WTC11 (cell line): ENCODE data around the gene RAB1A. TPM values are rescaled to one million over a fixed set of nuclear protein-coding genes. Genes with fewer than 3 reads are reported as not detected.
A peak's percentile ranks its signal among the peaks of the same experiment; 100 is the strongest.
"Not testable (repeated sequence)": the region's sequence is repeated elsewhere in the genome, so short reads cannot be mapped to it uniquely, and the experiment has no call there.

Experiments used
- ATAC-seq: fragments of 200-7000 bp; cut with Tn5 transposase; 2 replicates; pipeline ENCODE4 v1.10.0; 2021; ENCODE audit warnings: mild to moderate bottlenecking, moderate library complexity
- CTCF ChIA-PET: fragments of 300-600 bp; sonication (Branson Sonifier 250); formaldehyde crosslinking; loops from one replicate; lab custom pipeline; 2021; ENCODE audit warnings: antibody characterized with exemption; lab: Charles Lee
- POLR2A ChIA-PET: fragments of 350-600 bp; sonication (Branson Sonifier 250); formaldehyde crosslinking; loops from one replicate; lab custom pipeline; 2021; ENCODE audit warnings: antibody characterized with exemption; lab: Charles Lee
- DNase-seq: peaks from one replicate; pipeline ENCODE4 v3.0.0; 2021; ENCODE audit warnings: low spot score
- H3K27ac Mint-ChIP-seq: 2 replicates; pipeline ENCODE4 v1.8.0; 2021; ENCODE audit warnings: mixed read lengths
- H3K27me3 Mint-ChIP-seq: 2 replicates; pipeline ENCODE4 v1.8.0; 2021; ENCODE audit warnings: low read depth, mild to moderate bottlenecking, moderate library complexity, mixed read lengths
- H3K36me3 Mint-ChIP-seq: 2 replicates; pipeline ENCODE4 v1.8.0; 2021; ENCODE audit warnings: mixed read lengths
- H3K4me1 Mint-ChIP-seq: 2 replicates; pipeline ENCODE4 v1.8.0; 2022; ENCODE audit warnings: mixed read lengths
- H3K4me3 Mint-ChIP-seq: 2 replicates; pipeline ENCODE4 v1.8.0; 2021; ENCODE audit warnings: mild to moderate bottlenecking, moderate library complexity, mixed read lengths
- H3K9me3 Mint-ChIP-seq: 2 replicates; pipeline ENCODE4 v1.8.0; 2021; ENCODE audit warnings: mixed read lengths
- FOXK1 ChIP-seq: sonication (generic); formaldehyde crosslinking; IDR thresholded peaks from 2 replicates; pipeline ENCODE4 v1.8.0; 2022; ENCODE audit warnings: mild to moderate bottlenecking, moderate library complexity, missing genetic modification reagents
- GABPB1 ChIP-seq: sonication (generic); formaldehyde crosslinking; IDR thresholded peaks from 2 replicates; pipeline ENCODE4 v1.8.1; 2023; ENCODE audit warnings: mild to moderate bottlenecking, missing genetic modification reagents
- KAT7 ChIP-seq: sonication (generic); formaldehyde crosslinking; IDR thresholded peaks from 2 replicates; pipeline ENCODE4 v1.8.1; 2023; ENCODE audit warnings: missing genetic modification reagents, mild to moderate bottlenecking, borderline replicate concordance
- PRRX2 ChIP-seq: fragments of 250-450 bp; sonication (Bioruptor Pico); IDR thresholded peaks from 2 replicates; pipeline ENCODE4 v1.8.0; 2021; ENCODE audit warnings: mild to moderate bottlenecking
- SMAD3 ChIP-seq: sonication (generic); formaldehyde crosslinking; IDR thresholded peaks from 2 replicates; pipeline ENCODE4 v1.8.0; 2022; ENCODE audit warnings: missing genetic modification reagents, mild to moderate bottlenecking, borderline replicate concordance
- SOX15 ChIP-seq: fragments of 250-450 bp; sonication (Bioruptor Pico); IDR thresholded peaks from 2 replicates; pipeline ENCODE4 v1.9.0; 2021; ENCODE audit warnings: mild to moderate bottlenecking
- TEAD1 ChIP-seq: sonication (generic); formaldehyde crosslinking; IDR thresholded peaks from 2 replicates; pipeline ENCODE4 v1.8.0; 2022; ENCODE audit warnings: mild to moderate bottlenecking, missing genetic modification reagents
- TEAD4 ChIP-seq: sonication (generic); formaldehyde crosslinking; IDR thresholded peaks from 2 replicates; pipeline ENCODE4 v1.8.0; 2022; ENCODE audit warnings: mild to moderate bottlenecking, missing genetic modification reagents
- total RNA-seq: library from RNA; stranded (reverse); gene quantifications from 3 replicates; pipeline ENCODE4 v1.2.3, GENCODE V29; 2021
- TF ChIP-seq, protein P1 (sequence below): sonication (generic); formaldehyde crosslinking; IDR thresholded peaks from 2 replicates; pipeline ENCODE4 v1.8.1; 2023; ENCODE audit warnings: mild to moderate bottlenecking, missing genetic modification reagents
- TF ChIP-seq, protein P2 (sequence below): sonication (generic); formaldehyde crosslinking; IDR thresholded peaks from 2 replicates; pipeline ENCODE4 v1.8.0; 2022; ENCODE audit warnings: missing genetic modification reagents
- TF ChIP-seq, protein P3 (sequence below): sonication (generic); formaldehyde crosslinking; IDR thresholded peaks from 2 replicates; pipeline ENCODE4 v1.8.1; 2023; ENCODE audit warnings: mild to moderate bottlenecking, missing genetic modification reagents, moderate library complexity
- TF ChIP-seq, protein P4 (sequence below): sonication (generic); formaldehyde crosslinking; IDR thresholded peaks from 2 replicates; pipeline ENCODE4 v1.8.1; 2022; ENCODE audit warnings: mild to moderate bottlenecking, moderate library complexity, missing genetic modification reagents
- TF ChIP-seq, protein P5 (sequence below): sonication (generic); formaldehyde crosslinking; IDR thresholded peaks from 2 replicates; pipeline ENCODE4 v1.8.1; 2023; ENCODE audit warnings: mild to moderate bottlenecking, moderate library complexity, missing genetic modification reagents
- TF ChIP-seq, protein P6 (sequence below): sonication (generic); formaldehyde crosslinking; IDR thresholded peaks from 2 replicates; pipeline ENCODE4 v1.8.0; 2022; ENCODE audit warnings: mild to moderate bottlenecking, missing genetic modification reagents

Gene RAB1A
- total RNA-seq, 1 experiment from 2014 or later, result 114 TPM

DNA sequence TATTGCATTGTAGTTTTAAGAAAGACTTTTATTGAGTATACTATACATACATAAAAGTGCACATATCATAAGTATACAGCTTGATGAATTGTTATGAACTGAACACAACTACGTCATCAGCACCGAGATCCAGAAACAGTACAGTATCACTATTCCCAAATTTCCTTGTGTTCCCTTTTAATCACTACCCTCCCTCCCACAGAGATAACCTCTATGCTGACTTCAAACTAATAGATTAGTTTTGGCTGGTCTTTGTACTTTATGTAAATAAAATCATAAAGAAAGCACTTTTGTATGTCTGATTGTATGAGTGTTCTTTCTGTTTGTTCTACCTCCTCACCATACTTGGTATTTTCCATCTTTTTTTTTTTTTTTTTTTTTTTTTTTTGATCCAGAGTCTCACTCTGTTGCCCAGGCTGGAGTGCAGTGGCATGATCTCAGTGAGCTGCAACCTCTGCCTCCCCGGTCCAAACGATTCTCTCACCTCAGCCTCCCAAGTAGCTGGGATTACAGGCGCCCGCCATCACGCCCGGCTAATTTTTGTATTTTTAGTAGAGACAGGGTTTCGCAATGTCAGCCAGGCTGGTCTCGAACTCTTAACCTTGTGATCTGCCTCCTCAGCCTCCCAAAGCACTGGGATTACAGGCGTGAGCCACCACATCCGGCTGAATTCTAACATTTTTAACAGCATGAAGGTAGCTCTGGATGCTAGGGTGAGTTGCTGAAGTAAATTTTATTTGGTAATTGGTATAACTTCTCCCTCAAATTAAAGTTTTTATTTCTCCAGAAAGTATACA, 43.3 kb upstream of the RAB1A start:
- no peak overlapping the region for H3K4me3 Mint-ChIP-seq
- H3K9me3 Mint-ChIP-seq, result no peaks in the 10 kb centered on the region
- POLR2A ChIA-PET, result no interaction called here
- DNase-seq, result no peak
- no peaks in the 10 kb centered on the region for H3K36me3 Mint-ChIP-seq
- H3K4me1 Mint-ChIP-seq, result no peaks in the 10 kb centered on the region
- TF ChIP-seq TEAD4 (CRISPR knock-in tag) (no peak), SOX15 (CRISPR knock-in tag) (no peak), PRRX2 (no peak), TEAD1 (CRISPR knock-in tag) (no peak), FOXK1 (no peak)
- TF ChIP-seq, protein P1, sequence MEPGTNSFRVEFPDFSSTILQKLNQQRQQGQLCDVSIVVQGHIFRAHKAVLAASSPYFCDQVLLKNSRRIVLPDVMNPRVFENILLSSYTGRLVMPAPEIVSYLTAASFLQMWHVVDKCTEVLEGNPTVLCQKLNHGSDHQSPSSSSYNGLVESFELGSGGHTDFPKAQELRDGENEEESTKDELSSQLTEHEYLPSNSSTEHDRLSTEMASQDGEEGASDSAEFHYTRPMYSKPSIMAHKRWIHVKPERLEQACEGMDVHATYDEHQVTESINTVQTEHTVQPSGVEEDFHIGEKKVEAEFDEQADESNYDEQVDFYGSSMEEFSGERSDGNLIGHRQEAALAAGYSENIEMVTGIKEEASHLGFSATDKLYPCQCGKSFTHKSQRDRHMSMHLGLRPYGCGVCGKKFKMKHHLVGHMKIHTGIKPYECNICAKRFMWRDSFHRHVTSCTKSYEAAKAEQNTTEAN (CRISPR knock-in tag), result no peak
- TF ChIP-seq, protein P2, sequence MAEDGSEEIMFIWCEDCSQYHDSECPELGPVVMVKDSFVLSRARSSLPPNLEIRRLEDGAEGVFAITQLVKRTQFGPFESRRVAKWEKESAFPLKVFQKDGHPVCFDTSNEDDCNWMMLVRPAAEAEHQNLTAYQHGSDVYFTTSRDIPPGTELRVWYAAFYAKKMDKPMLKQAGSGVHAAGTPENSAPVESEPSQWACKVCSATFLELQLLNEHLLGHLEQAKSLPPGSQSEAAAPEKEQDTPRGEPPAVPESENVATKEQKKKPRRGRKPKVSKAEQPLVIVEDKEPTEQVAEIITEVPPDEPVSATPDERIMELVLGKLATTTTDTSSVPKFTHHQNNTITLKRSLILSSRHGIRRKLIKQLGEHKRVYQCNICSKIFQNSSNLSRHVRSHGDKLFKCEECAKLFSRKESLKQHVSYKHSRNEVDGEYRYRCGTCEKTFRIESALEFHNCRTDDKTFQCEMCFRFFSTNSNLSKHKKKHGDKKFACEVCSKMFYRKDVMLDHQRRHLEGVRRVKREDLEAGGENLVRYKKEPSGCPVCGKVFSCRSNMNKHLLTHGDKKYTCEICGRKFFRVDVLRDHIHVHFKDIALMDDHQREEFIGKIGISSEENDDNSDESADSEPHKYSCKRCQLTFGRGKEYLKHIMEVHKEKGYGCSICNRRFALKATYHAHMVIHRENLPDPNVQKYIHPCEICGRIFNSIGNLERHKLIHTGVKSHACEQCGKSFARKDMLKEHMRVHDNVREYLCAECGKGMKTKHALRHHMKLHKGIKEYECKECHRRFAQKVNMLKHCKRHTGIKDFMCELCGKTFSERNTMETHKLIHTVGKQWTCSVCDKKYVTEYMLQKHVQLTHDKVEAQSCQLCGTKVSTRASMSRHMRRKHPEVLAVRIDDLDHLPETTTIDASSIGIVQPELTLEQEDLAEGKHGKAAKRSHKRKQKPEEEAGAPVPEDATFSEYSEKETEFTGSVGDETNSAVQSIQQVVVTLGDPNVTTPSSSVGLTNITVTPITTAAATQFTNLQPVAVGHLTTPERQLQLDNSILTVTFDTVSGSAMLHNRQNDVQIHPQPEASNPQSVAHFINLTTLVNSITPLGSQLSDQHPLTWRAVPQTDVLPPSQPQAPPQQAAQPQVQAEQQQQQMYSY (CRISPR knock-in tag), result no peak
- TF ChIP-seq, protein P3, sequence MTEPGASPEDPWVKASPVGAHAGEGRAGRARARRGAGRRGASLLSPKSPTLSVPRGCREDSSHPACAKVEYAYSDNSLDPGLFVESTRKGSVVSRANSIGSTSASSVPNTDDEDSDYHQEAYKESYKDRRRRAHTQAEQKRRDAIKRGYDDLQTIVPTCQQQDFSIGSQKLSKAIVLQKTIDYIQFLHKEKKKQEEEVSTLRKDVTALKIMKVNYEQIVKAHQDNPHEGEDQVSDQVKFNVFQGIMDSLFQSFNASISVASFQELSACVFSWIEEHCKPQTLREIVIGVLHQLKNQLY (CRISPR knock-in tag), result no peak
- TF ChIP-seq, protein P4, sequence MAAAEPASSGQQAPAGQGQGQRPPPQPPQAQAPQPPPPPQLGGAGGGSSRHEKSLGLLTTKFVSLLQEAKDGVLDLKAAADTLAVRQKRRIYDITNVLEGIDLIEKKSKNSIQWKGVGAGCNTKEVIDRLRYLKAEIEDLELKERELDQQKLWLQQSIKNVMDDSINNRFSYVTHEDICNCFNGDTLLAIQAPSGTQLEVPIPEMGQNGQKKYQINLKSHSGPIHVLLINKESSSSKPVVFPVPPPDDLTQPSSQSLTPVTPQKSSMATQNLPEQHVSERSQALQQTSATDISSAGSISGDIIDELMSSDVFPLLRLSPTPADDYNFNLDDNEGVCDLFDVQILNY (CRISPR knock-in tag), result no peak
- no peak for ATAC-seq
- H3K27me3 Mint-ChIP-seq, result no peaks in the 10 kb centered on the region
- no peak overlapping the region for H3K27ac Mint-ChIP-seq
- CTCF ChIA-PET, result interaction anchor here (0.7 to 1.1 kb wide), 2 partner anchors 14 to 151 kb away, joined by 4 to 10 read pairs; no protein-coding TSS in a partner anchor

DNA sequence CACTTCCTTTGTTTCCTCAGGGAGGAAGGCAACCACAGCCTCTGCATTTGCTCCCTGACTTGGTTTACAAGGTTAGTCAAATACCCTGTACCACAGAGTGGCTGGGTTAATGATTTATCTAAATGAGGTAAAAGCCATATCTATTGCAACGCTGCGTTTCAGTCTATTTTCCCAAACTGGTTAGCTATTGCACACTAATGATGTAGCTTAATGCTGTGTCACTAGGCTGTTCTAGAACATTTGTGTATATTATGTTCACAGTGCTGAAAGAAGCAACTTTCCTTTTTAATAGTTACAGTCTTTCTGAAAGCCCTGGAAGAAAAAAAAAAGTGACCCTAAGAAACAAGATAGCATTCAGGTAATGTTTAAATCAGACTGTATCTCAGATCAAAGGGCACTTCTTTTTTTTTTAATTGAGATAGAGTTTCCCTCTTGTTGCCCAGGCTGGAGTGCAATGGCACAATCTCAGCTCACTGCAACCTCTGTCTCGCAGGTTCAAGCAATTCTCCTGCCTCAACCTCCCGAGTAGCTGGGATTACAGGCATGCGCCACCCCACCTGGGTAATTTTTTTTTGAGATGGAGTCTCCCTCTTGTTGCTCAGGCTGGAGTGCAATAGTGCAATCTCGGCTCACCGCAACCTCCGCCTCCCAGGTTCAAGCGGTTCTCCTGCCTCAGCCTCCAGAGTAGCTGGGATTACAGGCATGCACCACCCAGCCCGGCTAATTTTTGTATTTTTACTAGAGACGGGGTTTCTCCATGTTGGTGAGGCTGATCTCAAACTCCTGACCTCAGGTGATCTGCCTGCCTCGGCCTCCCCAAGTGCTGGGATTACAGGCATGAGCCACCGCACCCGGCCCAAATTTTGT, 40.9 kb upstream of the RAB1A start:
- H3K27me3 Mint-ChIP-seq, H3K4me1 Mint-ChIP-seq, DNase-seq, H3K27ac Mint-ChIP-seq, H3K9me3 Mint-ChIP-seq, H3K4me3 Mint-ChIP-seq, H3K36me3 Mint-ChIP-seq, ATAC-seq: not testable (repeated sequence)
- ChIA-PET POLR2A (interaction anchor here (0.6 kb wide), 1 partner anchor 45 kb away, joined by 4 read pairs; no protein-coding TSS in a partner anchor), CTCF (interaction anchor here (0.6 to 3.3 kb wide), 6 partner anchors 9 to 233 kb away, joined by 3 to 39 read pairs (median 12); no protein-coding TSS in a partner anchor)
- peak; percentile 92 for TF ChIP-seq GABPB1 (CRISPR knock-in tag)

DNA sequence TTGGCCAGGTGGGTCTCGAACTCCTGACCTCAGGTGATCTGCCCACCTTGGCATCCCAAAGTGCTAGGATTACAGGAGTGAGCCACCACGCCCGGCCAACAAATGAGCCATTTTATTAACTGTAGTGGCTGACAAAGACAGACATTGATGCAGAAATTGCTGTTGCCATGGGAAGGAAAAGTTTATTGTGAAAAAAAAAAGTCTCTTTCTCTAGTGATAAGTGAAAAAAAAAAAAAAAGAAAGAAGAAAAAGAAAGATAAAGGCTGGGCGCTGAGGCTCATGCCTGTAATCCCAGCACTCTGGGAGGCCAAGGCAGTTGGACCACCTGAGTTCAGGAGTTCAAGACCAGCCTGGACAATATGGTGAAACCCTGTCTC, 39.8 kb upstream of the RAB1A start:
- no peaks in the 10 kb centered on the region for H3K4me1 Mint-ChIP-seq
- no peak overlapping the region for H3K4me3 Mint-ChIP-seq
- no peaks in the 10 kb centered on the region for H3K36me3 Mint-ChIP-seq
- ChIA-PET POLR2A (interaction anchor here (0.8 kb wide), 1 partner anchor 40 kb away, joined by 3 read pairs; no protein-coding TSS in a partner anchor), CTCF (interaction anchor here (0.7 to 3.3 kb wide), 23 partner anchors 9 to 253 kb away, joined by 3 to 39 read pairs (median 7); partner anchors contain the start of genes ACTR2, CEP68 and RAB1A)
- no peaks in the 10 kb centered on the region for H3K9me3 Mint-ChIP-seq
- no peak overlapping the region for H3K27ac Mint-ChIP-seq
- ATAC-seq, result no peak
- no peak for DNase-seq
- H3K27me3 Mint-ChIP-seq, result no peaks in the 10 kb centered on the region
- TF ChIP-seq SMAD3 (CRISPR knock-in tag), result no peak
- TF ChIP-seq, protein P5, sequence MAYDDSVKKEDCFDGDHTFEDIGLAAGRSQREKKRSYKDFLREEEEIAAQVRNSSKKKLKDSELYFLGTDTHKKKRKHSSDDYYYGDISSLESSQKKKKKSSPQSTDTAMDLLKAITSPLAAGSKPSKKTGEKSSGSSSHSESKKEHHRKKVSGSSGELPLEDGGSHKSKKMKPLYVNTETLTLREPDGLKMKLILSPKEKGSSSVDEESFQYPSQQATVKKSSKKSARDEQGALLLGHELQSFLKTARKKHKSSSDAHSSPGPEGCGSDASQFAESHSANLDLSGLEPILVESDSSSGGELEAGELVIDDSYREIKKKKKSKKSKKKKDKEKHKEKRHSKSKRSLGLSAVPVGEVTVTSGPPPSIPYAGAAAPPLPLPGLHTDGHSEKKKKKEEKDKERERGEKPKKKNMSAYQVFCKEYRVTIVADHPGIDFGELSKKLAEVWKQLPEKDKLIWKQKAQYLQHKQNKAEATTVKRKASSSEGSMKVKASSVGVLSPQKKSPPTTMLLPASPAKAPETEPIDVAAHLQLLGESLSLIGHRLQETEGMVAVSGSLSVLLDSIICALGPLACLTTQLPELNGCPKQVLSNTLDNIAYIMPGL (CRISPR knock-in tag), result no peak
- TF ChIP-seq, protein P6, sequence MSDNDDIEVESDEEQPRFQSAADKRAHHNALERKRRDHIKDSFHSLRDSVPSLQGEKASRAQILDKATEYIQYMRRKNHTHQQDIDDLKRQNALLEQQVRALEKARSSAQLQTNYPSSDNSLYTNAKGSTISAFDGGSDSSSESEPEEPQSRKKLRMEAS (CRISPR knock-in tag), result no peak
- TF ChIP-seq, protein P2 (CRISPR knock-in tag), result no peak
- TF ChIP-seq KAT7, result no peak
